Muscle of leg (tissue), 11 donors: ENCODE measurements around the gene NPW. TPM values are rescaled to one million over a fixed set of nuclear protein-coding genes. Genes with fewer than 3 reads are reported as not detected.

ENCODE experiments used
- DNase-seq: peaks from one replicate; pipeline ENCODE4 v3.0.0; 2013
- H3K27ac ChIP-seq: one replicate; pipeline ENCODE4 v1.5.1; 2013; ENCODE audit warnings: mild to moderate bottlenecking, low read length, control low read depth
- H3K27me3 ChIP-seq: one replicate; pipeline ENCODE4 v1.6.1; 2013; ENCODE audit warnings: low read length; ENCODE audit not compliant: control insufficient read depth, insufficient read depth
- H3K36me3 ChIP-seq: one replicate; pipeline ENCODE4 v1.6.1; 2013; ENCODE audit warnings: low read length; ENCODE audit not compliant: control insufficient read depth, insufficient read depth
- H3K4me1 ChIP-seq: one replicate; pipeline ENCODE4 v1.6.1; 2013; ENCODE audit warnings: low read length; ENCODE audit not compliant: control insufficient read depth, insufficient read depth
- H3K4me3 ChIP-seq: one replicate; pipeline ENCODE4 v1.5.1; 2013; ENCODE audit warnings: low read length, control low read depth
- H3K9me3 ChIP-seq: replicated peaks from 2 replicates; pipeline ENCODE4 v1.6.1; 2013; ENCODE audit warnings: low read depth, low read length; ENCODE audit not compliant: control insufficient read depth
- WGBS: methylation state at CpG from one replicate; pipeline ENCODE4 v1.1.5; 2013; ENCODE audit warnings: missing lambda C conversion rate; ENCODE audit not compliant: insufficient coverage; 5-methylcytosine and 5-hydroxymethylcytosine counted together
- polyA plus RNA-seq, 8 donors: library from polyadenylated mRNA; unstranded; fragments of 120-200 nt; gene quantifications; one replicate each; pipeline versions ENCODE4 v1.2.1 to v1.2.3, GENCODE V29; 2013; ENCODE audit warnings: inconsistent platforms in 1 of 8, low replicate concordance in 1 of 8; ENCODE audit not compliant: insufficient read length in 8 of 8, insufficient read depth in 1 of 8
- total RNA-seq: library from RNA; stranded (reverse); fragments of 120-200 nt; gene quantifications from one replicate; pipeline ENCODE4 v1.2.4, GENCODE V29; 2013

Gene NPW
- total and polyA plus RNA-seq, 9 donors, result 0.57 to 5.4 (median 2.3) TPM

- Histone ChIP-seq H3K27me3 (peaks cover 29% of the 10 kb centered on the region), H3K27ac (no peak overlapping the region), H3K9me3 (no peaks in the 10 kb centered on the region), H3K4me1 (peaks cover 46% of the 10 kb centered on the region), H3K36me3 (no peaks in the 10 kb centered on the region), H3K4me3 (peak overlapping the region; percentile 21)
- WGBS, result under 1% methylated on average over 92 of the region's 96 CpGs
- DNase-seq, result no peak
These were observed 591 bp downstream of the NPW start for GRCh38 chr16:2019921-2020831.

GRCh38 chr16:2022723-2023091 lies 3.1 kb downstream of the NPW start:
- peaks cover 36% of the 10 kb centered on the region for H3K27me3 ChIP-seq
- peak overlapping the region; percentile 39 for H3K4me3 ChIP-seq
- no peaks in the 10 kb centered on the region for H3K36me3 ChIP-seq
- H3K9me3 ChIP-seq, result no peaks in the 10 kb centered on the region
- peaks cover 52% of the 10 kb centered on the region for H3K4me1 ChIP-seq
- H3K27ac ChIP-seq, result no peak overlapping the region
- DNase-seq, result peak; percentile 50
- WGBS, result 0% methylated on average over 10 of the region's 14 CpGs

GRCh38 chr16:2023092-2024031 lies 3.8 kb downstream of the NPW start:
- Histone ChIP-seq H3K9me3 (no peaks in the 10 kb centered on the region), H3K36me3 (no peaks in the 10 kb centered on the region), H3K4me1 (peaks cover 59% of the 10 kb centered on the region), H3K4me3 (peak overlapping the region; percentile 39), H3K27ac (peak overlapping the region; percentile 83), H3K27me3 (peaks cover 33% of the 10 kb centered on the region)
- DNase-seq, result peak; percentile 93
- 6% methylated on average over 45 of the region's 53 CpGs for WGBS

DNA sequence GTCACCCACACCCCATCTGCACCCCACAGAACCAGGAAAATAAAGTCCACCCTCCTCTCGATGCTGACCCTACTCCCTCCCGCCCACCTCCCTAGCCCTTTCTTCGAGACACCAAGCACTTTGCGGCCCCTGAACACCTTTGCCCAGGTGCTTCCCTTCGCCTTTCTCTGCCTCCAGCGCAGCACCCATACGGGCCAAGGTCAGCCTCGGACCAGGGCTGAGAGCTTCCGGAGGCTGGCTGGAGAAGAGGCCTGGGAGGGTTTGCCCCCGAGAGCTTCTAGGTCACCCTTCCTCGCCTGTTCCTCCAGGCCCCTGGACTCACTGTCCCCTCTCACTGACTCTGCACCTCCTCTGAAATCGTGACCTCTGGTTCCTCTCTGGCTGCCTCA lies 4.4 kb downstream of the NPW start:
- Histone ChIP-seq H3K36me3 (no peaks in the 10 kb centered on the region), H3K27ac (peak overlapping the region; percentile 83), H3K27me3 (peaks cover 30% of the 10 kb centered on the region), H3K9me3 (no peaks in the 10 kb centered on the region), H3K4me3 (no peak overlapping the region), H3K4me1 (peaks cover 64% of the 10 kb centered on the region)
- DNase-seq, result no peak
- WGBS, result 79% methylated on average over 12 of the region's 12 CpGs

- 88% methylated on average over 14 of the region's 14 CpGs for WGBS
- DNase-seq, result no peak
- Histone ChIP-seq H3K36me3 (peaks cover 7% of the 10 kb centered on the region), H3K4me1 (peaks cover 62% of the 10 kb centered on the region), H3K27ac (no peak overlapping the region), H3K9me3 (no peaks in the 10 kb centered on the region), H3K27me3 (peaks cover 19% of the 10 kb centered on the region), H3K4me3 (no peak overlapping the region)
These were observed 5.7 kb downstream of the NPW start for GRCh38 chr16:2025251-2025650.

GRCh38 chr16:2025878-2026460 lies 6.4 kb downstream of the NPW start:
- 85% methylated on average over 15 of the region's 16 CpGs for WGBS
- H3K4me3 ChIP-seq, result no peak overlapping the region
- peaks cover 55% of the 10 kb centered on the region for H3K4me1 ChIP-seq
- H3K27ac ChIP-seq, result no peak overlapping the region
- H3K36me3 ChIP-seq, result peaks cover 8% of the 10 kb centered on the region
- H3K9me3 ChIP-seq, result no peaks in the 10 kb centered on the region
- peaks cover 12% of the 10 kb centered on the region for H3K27me3 ChIP-seq
- no peak for DNase-seq

GRCh38 chr16:2026461-2027023 lies 7.0 kb downstream of the NPW start, which contains the start of gene NHERF2:
NHERF2 (plus strand) TSS chr16:2026902; CDS start chr16:2027006, 104 bp downstream.
- Histone ChIP-seq H3K27me3 (peaks cover 10% of the 10 kb centered on the region), H3K4me3 (peak within 1 kb of the TSS; percentile 50), H3K4me1 (peaks cover 58% of the 10 kb centered on the region), H3K9me3 (no peaks in the 10 kb centered on the region), H3K27ac (no peak within 1 kb of the TSS), H3K36me3 (peaks cover 8% of the 10 kb centered on the region)
- WGBS, result 2% methylated on average over 45 of the region's 59 CpGs
- DNase-seq, result peak; percentile 57

- Histone ChIP-seq H3K9me3 (no peaks in the 10 kb centered on the region), H3K27ac (no peak overlapping the region), H3K4me1 (peaks cover 61% of the 10 kb centered on the region), H3K36me3 (peaks cover 8% of the 10 kb centered on the region), H3K4me3 (peak overlapping the region; percentile 50), H3K27me3 (peaks cover 6% of the 10 kb centered on the region)
- 3% methylated on average over 67 of the region's 76 CpGs for WGBS
- DNase-seq, result peak; percentile 40
These were observed 7.7 kb downstream of the NPW start for GRCh38 chr16:2027024-2028010.

DNA sequence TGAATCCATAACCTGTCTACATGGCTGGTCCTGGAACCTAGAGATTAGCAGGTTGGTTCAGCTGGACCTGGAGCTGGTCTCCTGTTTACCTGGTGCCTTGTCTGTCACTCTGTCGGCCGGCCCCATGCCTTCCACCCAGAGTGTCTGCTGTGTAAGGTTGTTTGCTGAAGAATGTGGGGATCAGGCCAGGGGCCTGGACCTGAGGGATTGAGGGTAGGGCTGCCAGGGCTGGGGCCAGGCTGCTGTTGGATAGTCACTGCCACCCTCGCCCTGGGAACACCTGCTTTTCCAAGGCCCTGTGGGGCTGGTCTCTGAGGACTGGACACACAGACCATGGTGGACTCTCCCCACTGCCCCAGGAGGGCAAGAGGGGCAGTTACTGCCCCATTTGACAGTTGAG lies 8.6 kb downstream of the NPW start:
- Histone ChIP-seq H3K9me3 (no peaks in the 10 kb centered on the region), H3K4me3 (peak overlapping the region; percentile 50), H3K36me3 (peaks cover 8% of the 10 kb centered on the region), H3K27ac (no peak overlapping the region), H3K27me3 (peaks cover 6% of the 10 kb centered on the region), H3K4me1 (peaks cover 63% of the 10 kb centered on the region)
- no peak for DNase-seq
- 57% methylated on average over 3 of the region's 3 CpGs for WGBS
